Transverse colon (tissue), 3 donors: ENCODE measurements around the gene ADGRL2.

Source experiments
- CTCF ChIP-seq, 5 experiments: fragments of 200-600 bp in 3 of 5; fragments of 450-650 bp in 2 of 5; sonication (generic) in 3 of 5; IDR thresholded peaks; 1 replicate in 2 of 5; 2 replicates in 3 of 5; pipeline ENCODE4 v1.5.1; 2016 to 2017; ENCODE audit warnings: antibody characterized with exemption in 5 of 5, inconsistent platforms in 3 of 5, mild to moderate bottlenecking in 2 of 5, moderate library complexity in 1 of 5
- EP300 ChIP-seq: sonication (generic); formaldehyde crosslinking; IDR thresholded peaks from one replicate; pipeline ENCODE4 v1.6.1; 2017; ENCODE audit warnings: antibody characterized with exemption, low read depth

- TF ChIP-seq CTCF (IDR thresholded peaks at IDR 0.05), result no peak
- TF ChIP-seq EP300, result no peak
Measured at GRCh38 chr1:81915937-81916336, 115.2 kb downstream of the ADGRL2 start.
